Right renal cortex interstitium (tissue), 3 donors: Measurements from ENCODE around the gene LAMP1. TPM values are rescaled to one million over a fixed set of nuclear protein-coding genes. Genes with fewer than 3 reads are reported as not detected.
A peak's percentile ranks its signal among the peaks of the same experiment; 100 is the strongest.
"Not testable (repeated sequence)": the region's sequence is repeated elsewhere in the genome, so short reads cannot be mapped to it uniquely, and the experiment has no call there.

Experiments
- DNase-seq, 3 donors: peaks; one replicate each; pipeline ENCODE4 v3.0.0-alpha.2; 2013; ENCODE audit warnings: low read depth in 3 of 3, low spot score in 2 of 3
- polyA plus RNA-seq, 3 donors: library from polyadenylated mRNA; unstranded; fragments of 120-200 nt; gene quantifications; one replicate each; pipeline ENCODE4 v1.2.1, GENCODE V29; 2013; ENCODE audit not compliant: insufficient read length in 3 of 3

LAMP1 gene
- 100 to 1,000 TPM; 173 to 191 (median 182) TPM for polyA plus RNA-seq

DNA sequence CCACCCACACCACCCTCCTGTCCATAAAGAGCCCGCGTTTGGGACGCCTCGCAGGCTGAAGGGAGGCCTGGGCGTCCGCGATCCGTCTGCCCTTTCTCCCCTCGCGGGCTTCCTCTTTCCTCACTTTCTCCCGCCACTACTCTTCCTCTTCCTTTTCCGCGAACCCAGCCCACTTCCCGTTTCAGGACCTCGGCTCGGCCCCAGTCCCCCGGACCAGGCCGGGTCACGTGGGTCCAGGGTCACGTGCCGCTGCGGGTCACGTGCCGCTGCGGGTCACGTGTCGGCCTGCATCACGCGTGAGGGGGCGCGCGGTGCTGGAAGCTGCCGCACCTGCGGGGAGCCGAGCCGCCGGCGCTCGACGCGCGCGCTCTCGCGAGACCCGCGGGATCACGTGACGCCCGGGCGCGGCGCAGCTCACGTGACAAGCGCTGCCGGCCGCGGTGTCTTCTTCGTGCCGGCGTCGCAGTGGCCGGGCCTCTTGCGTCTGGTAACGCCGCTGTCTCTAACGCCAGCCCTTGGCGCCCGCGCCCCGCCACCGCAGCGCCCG, at the start of gene LAMP1:
Gene LAMP1 (plus strand): TSS at position 417 of the 547 bp plus-strand sequence. CDS start 196 bp downstream, outside the sequence.
- peak; percentile 92 to 94 (median 93) for DNase-seq

GRCh38 chr13:113252516-113253095, 44.4 kb upstream of the LAMP1 start:
- DNase-seq = no peak

- not testable (repeated sequence) for DNase-seq
These were observed 39.1 kb upstream of the LAMP1 start for GRCh38 chr13:113257908-113258307.

- no peak for DNase-seq
These were observed 38.6 kb upstream of the LAMP1 start for GRCh38 chr13:113258321-113259054.

DNA sequence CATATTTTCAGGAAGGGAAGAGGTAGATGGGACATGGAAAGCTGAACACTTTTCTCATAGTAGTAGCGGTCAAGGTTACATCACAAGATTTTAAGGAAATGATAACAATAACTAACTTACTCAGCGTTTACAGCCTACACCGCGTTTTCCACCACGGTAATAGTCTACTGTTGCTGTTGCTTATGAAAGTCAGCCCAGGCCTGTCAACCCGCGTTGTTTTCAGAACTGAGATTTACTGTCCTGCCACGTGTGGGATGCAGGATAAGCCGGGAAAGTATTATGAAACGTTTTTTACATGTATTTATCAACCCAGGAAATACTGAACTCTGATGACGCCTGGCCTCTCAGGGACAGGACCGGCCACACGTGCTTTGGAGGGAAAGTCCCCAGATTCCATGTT, 36.0 kb upstream of the LAMP1 start:
- DNase-seq = no peak

DNA sequence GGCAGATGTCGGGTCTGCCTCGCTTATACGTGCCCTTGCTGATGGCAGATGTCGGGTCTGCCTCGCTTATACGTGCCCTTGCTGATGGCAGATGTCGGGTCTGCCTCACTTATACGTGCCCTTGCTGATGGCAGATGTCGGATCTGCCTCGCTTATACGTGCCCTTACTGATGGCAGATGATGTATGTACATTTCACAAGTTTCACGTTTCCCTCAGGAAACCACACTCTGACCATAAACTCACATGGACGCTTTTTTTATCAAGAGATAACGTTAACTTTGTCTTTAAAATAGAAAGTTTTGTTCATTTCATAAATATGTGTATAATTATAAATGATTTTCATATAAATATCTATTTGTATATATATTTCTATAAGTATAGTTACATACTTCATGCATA, 34.0 kb upstream of the LAMP1 start:
- not testable (repeated sequence) for DNase-seq

- no peak for DNase-seq
These were observed 29.2 kb upstream of the LAMP1 start for GRCh38 chr13:113267642-113268405.

DNA sequence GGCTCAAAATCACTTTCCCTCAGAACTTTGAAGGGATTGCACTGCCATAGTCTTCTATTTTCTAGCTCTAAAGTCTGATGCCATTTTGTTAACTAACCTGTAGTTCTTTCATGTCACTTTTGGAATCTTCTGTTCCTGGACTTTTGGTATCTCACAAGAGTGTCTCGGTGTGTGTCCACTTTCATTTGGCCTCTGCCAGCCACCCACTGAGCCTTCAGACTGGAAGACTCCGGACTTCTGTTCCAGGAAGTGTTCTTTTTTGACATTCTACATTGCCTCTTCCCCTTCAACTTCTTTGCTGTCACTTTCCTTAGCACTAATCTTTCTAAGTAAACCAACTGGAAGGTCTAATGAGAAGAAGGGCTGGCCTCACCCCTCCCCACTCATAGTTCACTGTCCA, 25.0 kb upstream of the LAMP1 start:
- no peak for DNase-seq

- no peak for DNase-seq
These were observed 24.3 kb upstream of the LAMP1 start for GRCh38 chr13:113272701-113273181.

DNA sequence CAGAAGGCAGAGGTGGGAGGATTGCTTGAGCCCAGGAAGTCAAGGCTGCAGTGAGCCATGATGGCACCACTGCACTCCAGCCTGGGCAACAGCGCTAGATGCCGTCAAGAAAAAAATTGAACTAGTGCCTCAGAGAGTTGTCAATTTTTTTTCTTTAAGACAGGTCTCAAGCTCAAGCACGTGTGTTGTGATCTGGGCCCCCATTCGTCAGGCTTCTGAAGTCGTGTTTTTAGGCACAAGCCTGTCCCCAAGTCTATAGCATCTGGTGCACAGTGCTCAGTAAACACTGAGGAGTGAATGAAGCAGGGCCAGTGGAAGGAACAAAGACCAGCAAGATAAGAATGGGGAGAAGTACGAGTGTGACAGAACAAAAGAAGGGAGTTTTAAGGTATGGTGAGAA, 23.7 kb upstream of the LAMP1 start:
- DNase-seq = no peak

GRCh38 chr13:113273851-113274590, 23.0 kb upstream of the LAMP1 start:
- DNase-seq = no peak

GRCh38 chr13:113274721-113275120, 22.3 kb upstream of the LAMP1 start:
- DNase-seq = no peak

GRCh38 chr13:113275387-113275786, 21.7 kb upstream of the LAMP1 start:
- DNase-seq = no peak

DNA sequence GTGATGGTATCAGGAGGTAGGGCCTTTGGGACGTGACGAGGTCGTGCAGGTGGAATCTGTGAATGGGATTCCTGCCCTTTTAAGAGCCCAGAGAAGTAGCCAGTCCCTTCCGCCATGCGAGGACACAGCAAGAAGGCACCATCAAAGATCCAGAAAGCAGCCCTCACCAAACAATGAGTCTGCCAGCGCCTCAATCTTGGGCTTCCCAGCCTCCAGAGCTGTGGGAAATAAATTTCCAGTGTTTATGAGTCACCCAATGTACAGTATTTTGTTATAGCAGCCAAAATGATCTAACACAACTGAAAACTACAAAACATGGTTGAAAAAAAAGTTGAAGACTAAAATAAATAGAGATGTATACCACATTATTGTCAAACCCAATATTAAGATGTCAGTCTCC, 16.9 kb upstream of the LAMP1 start:
- DNase-seq = no peak

DNA sequence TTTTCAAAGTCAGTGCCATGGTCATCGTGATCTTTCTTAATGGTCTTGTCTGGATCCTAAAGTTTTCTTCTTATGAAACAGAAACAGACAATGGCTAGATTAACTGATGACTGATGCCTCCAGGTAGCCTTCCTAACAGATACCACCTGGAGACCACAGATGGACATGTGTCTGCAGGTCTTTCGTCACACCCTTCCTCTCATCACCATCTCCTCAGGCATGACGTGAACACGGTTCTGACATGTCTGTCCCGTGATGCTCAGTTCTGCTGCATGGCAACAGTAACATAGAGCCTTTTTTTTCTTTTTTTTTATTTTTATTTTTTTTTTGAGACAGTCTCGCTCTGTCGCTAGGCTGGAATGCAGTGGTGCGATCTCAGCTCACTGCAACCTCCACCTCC, 13.1 kb upstream of the LAMP1 start:
- no peak for DNase-seq

- DNase-seq = no peak
These were observed 8.2 kb upstream of the LAMP1 start for GRCh38 chr13:113288880-113289279.

- DNase-seq = no peak
These were observed 5.9 kb upstream of the LAMP1 start for GRCh38 chr13:113291129-113291528.

DNA sequence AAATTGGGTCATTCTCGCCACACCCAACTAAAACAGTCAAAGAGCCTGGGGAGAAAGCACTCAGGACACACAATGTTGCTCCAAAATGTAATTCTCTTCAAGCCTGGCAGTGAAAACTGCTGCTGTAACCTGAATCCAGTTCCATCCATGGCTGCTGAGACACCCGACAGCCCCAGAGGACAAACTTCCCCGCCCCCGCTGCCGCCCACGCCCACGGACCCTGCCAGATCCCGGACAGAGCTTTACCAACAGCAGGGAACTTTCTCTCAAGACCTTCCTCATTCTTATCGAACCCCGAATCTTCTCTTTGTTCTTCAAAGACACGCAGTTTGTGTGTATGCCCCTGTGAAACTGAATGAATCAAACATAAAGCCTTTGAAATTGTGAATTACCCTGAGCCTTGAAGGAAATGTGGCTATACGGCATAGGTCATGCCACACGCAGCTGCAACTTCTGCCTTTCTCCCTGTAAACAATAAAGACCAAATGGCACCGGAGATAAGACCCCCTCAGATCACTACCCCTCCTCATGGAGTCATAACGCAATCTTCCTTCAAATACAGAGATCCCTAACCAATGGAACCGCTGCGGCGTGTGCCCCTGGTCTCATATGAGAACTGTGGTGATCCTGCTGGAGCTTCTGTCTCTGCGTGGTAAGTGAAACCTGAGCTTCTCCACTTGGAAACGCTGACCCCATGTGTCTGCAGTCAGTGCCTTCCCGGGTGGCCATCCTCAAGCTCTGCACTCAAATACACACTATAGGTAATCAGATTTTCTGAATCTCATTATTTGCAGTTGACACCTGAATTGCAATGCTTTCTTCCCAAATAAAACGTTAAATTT, 4.8 kb upstream of the LAMP1 start:
- peak in 1 of 3 donors; percentile 20 for DNase-seq

DNA sequence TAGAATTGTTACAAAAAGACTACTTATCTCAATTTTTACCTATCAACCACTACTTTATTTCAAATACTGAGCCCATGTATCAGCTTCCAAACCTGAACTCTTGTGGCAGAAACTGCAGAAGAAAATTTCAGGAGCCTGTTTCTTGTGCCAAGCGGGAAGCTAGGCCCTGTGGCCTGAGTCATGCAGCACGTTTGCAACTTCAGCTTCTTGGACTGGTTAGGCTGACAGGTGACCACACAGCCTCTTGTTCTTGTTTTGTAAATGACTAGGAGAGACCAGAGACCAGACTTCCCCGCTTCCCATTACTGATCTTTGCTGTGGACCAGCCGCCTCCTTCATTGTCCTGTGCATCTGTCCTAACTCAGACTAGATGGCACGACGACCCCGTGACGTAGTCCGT, 3.4 kb upstream of the LAMP1 start:
- DNase-seq = no peak

DNA sequence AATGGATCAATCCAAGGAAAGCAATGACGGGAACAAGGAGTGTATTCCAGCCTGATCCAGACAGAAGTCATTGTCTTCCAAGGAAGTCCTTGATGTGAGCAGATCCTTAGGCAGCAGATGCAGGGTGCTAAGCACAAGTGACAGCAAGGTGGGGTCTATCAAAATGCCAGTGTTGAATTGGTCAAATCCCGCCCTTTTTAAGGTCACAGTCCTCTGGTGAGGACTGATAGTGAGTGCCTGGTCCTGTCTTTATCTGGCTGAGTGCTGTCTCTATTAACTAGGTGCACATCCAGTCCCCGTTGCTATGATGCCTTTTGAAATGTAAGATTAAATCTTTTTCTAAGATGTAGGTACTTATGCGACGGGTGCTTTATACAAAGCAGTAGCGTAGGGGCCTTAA, 1.3 kb upstream of the LAMP1 start:
- DNase-seq = no peak
